Endometrial microvascular endothelial cells (primary cell): ENCODE results near the gene SLFN13. TPM values are rescaled to one million over a fixed set of nuclear protein-coding genes. Genes with fewer than 3 reads are reported as not detected.

Experiments used
- total RNA-seq: library from RNA; depleted of rRNA; stranded (reverse); fragments of >200 nt; gene quantifications from one replicate; pipeline ENCODE4 v1.2.3, GENCODE V29; 2015; ENCODE audit errors: inconsistent ontology term

SLFN13 gene
- total RNA-seq, 1 donor from 2014 or later, result 5.1 TPM

Other genes starting within 250 kb of the SLFN13 start
- 26.3 TPM for gene SLFN5, start 205.7 kb downstream of the SLFN13 start, total RNA-seq
- 113 TPM for gene SLFN11, start 75.1 kb downstream of the SLFN13 start, total RNA-seq
- 35.8 TPM for gene SLFN12, start 16.3 kb downstream of the SLFN13 start, total RNA-seq
- not detected for gene SLFN12L, start 88.9 kb upstream of the SLFN13 start, total RNA-seq
- not detected for gene SLFN14, start 112.1 kb upstream of the SLFN13 start, total RNA-seq
- 12.0 TPM for gene PEX12, start 129.8 kb upstream of the SLFN13 start, total RNA-seq
- 115 TPM for gene AP2B1, start 138.6 kb upstream of the SLFN13 start, total RNA-seq